SK-N-SH (cell line): ENCODE results near the gene SMIM13.

ENCODE experiments used
- TAF1 ChIP-seq: IDR thresholded peaks from 2 replicates; pipeline ENCODE4 v1.6.1; 2012; ENCODE audit warnings: low read depth, mild to moderate bottlenecking, low read length, moderate library complexity, borderline replicate concordance
- TF ChIP-seq, protein P1 (sequence below): fragments of 200-600 bp; sonication (generic); IDR thresholded peaks from 2 replicates; pipeline ENCODE4 v1.6.1; 2017; ENCODE audit warnings: antibody characterized with exemption, mild to moderate bottlenecking, moderate library complexity

DNA sequence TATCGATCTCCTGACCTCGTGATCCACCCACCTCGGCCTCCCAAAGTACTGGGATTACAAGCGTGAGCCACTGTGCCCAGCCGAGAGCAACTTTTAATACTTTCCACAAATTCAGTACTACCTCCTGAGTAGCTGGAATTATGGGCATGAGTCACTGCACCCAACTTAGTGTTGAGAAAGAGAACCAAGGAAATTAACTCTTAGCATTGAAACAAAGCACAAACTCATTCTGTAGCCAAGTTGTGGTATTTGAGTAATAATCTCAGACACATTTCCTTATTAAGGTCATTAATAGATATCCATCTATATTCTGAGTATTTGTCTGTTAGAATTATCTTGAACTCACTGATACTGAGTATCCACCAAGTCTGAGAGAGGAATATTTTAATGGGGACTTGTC lies 35.2 kb upstream of the SMIM13 start:
- TF ChIP-seq, protein P1, sequence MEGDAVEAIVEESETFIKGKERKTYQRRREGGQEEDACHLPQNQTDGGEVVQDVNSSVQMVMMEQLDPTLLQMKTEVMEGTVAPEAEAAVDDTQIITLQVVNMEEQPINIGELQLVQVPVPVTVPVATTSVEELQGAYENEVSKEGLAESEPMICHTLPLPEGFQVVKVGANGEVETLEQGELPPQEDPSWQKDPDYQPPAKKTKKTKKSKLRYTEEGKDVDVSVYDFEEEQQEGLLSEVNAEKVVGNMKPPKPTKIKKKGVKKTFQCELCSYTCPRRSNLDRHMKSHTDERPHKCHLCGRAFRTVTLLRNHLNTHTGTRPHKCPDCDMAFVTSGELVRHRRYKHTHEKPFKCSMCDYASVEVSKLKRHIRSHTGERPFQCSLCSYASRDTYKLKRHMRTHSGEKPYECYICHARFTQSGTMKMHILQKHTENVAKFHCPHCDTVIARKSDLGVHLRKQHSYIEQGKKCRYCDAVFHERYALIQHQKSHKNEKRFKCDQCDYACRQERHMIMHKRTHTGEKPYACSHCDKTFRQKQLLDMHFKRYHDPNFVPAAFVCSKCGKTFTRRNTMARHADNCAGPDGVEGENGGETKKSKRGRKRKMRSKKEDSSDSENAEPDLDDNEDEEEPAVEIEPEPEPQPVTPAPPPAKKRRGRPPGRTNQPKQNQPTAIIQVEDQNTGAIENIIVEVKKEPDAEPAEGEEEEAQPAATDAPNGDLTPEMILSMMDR: no peak
- TF ChIP-seq TAF1: no peak
